ENCODE measurements around the gene TEX29.

Gene TEX29

DNA sequence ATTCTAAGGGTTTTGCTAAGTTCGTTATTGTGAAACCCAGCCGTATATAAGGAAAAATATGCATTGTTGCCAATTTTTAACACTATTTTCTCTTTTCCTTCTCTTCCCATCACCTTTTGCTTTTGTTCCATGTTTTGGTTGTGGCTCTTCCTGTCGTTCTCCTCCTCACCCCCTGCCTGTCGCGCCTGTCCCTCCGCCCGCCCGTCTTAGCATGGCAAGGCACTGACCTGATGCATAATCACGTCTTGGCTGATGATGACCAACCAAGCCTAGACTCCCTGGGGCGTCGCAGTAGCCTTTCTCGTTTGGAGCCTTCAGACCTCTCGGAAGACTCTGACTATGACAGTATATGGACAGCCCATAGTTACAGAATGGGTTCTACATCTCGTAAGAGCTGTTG lies 28.5 kb upstream of the TEX29 start:
- no peak for DNase-seq (ENCODE audit: low read depth in 3 of 3)

DNA sequence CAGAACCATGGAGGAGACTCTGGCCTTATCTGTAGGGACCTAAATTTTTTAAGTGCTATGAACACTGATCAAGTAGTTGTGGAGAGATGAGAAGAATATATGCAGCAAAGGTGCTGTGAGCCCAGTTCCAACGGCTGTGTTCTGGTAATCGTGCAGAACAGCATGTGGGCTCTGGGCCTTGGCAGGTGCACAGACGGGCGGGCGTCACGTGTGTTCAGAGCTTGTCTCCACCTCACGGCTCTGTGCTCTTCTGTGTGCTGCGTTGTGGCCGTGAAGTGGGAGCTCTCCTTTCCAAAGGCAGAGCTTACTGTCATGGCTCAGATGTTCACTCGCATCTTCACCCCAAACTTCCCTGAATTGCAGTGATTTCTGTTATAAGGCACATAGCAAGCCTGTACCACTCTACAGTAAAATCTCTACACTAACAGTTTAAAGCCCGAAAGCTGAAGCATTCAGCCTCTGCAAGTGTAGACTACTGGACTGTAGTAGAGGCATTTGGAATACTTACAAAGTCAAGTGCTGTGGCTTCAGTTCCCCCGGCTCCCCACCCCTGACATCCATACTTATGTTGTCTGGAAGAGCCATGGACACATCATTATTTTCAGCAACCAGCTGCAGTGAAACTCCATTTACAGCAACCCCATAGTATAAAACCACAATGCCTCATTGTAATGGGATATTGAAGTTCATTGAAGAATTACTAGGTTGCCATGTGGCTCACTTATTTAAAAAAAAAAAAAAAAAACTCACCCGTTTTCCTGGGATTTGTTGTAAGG lies 27.5 kb upstream of the TEX29 start:
- DNase-seq (ENCODE audit: low read depth in 3 of 3): no peak

DNA sequence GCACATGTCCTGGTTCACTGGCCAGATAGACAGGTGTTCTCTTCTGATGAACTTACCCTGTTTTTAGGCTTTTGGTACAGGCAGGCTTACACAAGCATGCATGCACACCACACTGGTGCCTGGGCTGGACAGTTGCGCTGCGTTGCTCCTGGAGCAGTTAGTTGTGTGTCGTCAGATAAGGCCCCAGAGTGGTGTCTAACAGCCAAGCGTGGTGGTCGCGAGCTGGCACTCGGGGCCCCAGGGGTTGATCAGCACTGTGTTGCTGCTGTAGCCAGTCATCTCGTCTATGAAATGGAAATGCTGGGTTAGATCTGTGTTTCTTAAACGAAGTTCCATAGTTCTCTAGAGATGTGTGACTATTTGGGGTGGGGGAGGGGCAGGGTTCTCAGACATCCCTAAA lies 24.6 kb upstream of the TEX29 start:
- no peak for DNase-seq (ENCODE audit: low read depth in 3 of 3)

DNA sequence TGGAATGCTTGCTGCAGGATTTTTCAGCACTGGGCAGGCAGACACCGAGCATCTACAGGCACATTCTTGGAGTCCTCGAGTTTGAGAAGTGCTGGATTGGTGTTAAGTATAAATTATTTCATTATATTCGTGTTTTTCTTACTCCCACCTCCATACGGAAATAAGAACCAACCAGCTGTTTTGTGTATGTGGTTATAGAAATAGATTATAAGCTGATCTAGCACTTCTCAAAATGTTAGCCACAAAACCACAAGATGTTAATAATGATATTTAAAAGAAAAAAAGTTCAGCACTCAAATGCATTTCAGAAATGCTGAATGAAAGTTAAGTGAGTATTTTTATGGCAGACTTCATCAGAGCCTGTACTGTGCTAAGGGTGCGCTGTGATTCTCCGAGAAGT lies 24.0 kb upstream of the TEX29 start:
- DNase-seq (ENCODE audit: low read depth in 3 of 3): no peak

DNA sequence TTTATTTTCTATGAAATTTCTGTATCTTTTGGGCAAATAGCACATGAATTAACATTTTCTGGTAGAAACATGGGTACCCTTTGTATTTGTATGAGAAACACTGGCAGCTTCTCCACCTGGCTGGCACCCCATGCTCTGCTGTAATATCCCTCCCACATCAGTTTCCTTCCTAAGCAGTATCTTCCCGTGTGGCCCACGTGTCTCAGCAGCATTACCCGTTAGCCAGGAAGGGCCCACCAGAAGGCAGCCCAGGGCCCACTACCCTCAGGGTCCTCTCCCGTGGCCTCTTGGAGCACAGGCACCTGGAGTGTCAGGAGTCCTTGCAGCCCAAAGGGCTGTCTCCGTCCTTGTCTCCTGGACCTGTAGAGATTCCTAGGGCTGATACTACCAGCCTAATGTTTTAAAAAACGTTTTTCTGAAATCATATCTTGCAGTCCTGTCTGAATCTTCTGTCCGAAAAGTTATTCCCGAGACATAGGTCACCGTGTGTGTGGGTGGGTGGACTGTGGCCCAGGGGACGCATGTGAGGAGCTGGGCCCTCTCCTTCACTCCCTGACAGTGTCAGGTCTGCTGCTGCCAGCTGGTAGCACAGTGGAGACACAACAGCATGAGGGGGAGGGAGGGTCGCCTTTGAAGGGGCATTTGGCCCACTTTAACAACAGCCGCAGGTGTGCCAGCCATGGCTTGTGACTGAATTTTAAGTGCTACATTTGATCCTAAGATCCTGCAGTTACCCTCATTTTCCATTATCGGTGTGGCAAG lies 22.0 kb upstream of the TEX29 start:
- no peak for DNase-seq (ENCODE audit: low read depth in 3 of 3)

DNA sequence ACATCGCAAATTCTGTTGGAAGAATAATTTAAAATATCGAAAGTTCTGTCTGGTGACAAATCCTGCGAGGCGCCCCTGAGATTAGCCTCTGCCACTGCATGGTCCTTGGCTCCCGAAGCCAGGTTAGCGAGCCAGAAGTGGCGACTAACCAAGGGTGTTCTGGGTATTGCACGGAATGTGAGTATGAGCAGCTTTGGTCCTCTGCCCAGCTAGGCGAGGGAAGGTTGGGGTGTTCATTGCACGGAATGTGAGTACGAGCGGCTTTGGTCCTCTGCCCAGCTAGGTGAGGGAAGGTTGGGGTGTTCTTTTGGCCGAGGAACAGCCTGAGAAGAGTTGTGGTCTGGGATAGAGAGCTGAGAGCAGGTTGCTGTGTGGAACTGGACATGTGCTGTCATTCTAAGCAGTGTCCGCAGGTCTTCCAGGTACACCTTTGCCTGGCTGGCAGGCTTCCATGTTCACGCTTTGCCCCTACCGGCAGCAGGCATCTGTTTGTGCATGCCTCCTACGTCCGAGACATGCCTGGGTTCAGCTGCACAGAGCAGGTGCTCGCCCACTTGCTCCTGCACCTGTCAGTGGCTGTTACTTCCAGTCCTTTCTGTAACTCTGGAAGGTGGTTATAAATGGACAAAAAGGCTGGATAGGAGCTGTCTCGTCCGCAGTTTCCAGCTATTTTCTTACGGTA lies 18.3 kb upstream of the TEX29 start:
- no peak for DNase-seq (ENCODE audit: low read depth in 3 of 3)

DNA sequence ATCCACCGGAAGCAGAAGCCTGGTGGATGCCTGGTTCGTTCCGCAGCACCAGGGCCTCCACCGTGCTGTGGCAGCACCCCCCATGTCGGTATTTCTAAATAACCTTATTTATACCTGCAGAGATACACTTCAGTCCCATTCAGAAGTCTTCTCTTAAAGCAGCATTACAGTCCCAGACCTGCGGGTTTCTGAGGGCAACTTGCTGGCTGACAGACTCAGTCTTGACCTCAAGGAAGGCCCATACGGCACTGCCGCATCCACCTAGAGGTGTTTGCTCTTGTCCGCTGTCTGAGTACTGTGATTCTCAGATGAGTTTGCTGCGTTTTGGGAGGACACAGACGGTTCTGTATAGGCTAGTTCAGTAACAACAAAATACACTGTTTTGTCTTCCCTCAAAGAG lies 16.9 kb upstream of the TEX29 start:
- DNase-seq (ENCODE audit: low read depth in 3 of 3): no peak

DNA sequence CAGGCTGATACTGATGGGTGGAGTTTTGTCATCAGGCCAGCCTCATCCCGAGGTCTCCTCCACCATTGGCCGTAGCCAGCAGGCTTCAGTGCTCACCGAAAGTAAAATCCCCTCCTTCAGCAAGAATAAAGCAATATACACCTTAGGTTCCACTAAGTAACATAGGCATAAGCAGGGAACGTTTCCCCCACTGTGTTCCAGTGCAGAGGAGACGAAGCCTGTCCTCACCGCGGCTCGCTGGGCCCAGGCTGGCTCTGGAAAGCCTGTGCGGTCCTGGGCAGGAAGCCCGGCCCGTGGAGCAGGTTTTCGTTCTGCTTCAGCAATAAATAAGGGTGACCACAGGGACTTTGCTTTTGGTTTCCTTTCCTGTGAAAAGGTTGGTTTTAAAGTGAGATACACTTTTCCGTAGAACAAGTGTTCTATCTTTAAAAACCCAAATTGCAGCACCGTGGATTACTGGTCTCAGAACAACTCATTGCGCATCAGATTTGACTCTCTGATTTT lies 16.3 kb upstream of the TEX29 start:
- no peak for DNase-seq (ENCODE audit: low read depth in 3 of 3)

DNA sequence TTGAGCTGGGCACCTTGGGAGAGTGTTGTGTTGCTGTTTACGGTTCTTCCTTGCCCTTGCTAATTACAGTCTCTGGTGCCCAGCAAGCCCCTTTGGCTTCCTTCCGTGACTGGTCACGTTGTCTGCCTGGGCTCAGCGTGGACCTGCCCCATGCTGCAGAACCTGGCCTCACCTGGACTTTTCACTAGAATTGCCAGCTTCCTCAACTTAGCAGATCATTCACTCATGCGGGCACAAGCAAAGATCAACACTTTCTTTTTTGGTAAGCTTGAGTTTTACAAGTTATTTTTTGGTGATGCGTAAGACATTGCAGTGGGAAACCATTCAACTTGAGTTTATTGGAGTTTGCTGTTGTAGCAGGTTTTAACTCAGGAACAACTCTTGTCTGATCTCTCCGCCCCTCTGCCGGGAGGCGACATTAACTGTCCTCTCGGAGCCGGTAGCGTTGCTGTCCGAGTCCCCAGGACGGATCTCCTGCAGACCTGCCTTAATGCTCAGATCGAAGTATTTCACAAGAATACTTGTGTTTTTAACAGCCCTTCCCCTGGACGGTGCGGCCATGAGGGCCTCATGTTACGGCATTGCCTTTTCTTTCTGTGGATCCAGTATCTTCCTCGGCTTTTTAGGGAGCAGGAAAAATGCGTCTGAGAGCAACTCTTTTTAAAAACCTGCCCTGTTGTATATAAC lies 15.7 kb upstream of the TEX29 start:
- DNase-seq (ENCODE audit: low read depth in 3 of 3): no peak

DNA sequence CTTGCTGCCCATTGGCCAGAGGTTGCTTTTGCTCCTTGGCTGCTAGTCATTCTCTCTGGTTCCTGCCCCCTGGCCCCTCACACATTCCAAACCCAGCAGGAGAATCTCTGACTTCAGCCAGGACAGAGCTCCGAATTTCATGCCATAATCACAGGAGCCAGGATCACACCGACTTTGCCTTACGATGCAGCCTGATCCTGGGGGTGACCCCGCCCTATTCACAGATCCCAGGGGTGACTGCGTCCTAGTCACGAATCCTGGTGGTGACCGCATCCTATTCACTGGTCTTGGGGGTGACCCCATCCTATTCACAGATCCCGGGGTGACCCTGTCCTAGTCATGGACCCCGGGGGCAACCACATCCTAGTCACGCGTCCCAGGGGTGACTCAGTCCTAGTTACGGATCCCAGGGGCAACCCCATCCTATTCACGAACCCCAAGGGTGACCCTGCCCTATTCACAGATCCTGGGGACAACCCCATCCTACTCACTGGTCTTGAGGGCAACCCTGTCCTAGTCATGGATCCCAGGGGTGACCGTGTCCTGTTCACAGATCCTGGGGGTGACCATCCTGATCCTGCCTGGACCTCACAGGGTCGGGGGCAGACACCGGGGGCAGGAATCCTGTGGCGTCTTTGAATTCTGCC lies 7.4 kb upstream of the TEX29 start:
- DNase-seq (ENCODE audit: low read depth in 3 of 3): no peak

DNA sequence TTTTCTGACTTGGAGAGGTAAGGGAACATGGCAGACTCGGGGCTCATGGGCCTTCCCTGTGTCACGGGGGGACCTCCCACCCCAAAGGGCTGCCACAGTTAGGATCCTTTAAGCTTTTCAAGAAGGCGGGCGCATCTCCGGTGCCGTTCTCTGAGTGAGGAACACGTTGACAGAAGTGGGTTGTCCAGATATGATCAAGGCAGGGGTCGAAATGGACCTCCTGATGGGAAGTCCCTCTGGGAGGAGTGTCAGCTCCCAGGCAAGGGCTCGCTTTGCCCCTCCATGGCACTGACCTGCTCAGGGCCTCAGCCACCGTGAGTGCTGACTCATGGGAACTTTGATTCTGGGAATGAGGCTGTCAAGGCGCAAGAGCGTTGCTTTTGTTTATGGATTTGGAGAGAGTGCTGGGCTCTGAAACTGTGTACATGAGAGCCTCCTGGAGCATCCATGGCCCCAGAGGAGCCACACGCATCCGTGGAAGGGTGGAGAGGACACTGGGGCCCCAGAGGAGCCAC lies 6.5 kb upstream of the TEX29 start:
- no peak for DNase-seq (ENCODE audit: low read depth in 3 of 3)

DNA sequence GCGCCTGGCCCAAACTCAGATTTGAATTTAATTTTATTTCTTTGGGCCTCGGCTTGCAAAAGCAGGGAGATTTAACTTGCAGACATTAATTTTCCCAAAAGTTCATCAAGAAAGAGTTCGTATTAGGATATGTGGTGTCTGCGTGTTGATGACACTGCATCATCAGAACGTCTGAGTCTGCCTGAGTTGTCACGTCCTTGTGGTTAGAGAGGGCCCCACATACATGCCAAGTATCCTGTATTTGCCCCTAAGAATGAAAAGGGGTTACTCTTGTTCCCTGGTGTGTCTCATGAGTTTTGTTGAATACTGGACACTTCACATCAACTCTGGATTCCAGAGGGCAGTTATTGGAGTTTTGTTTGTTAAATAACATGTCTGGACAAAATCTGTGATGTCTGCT lies 5.6 kb upstream of the TEX29 start:
- no peak for DNase-seq (ENCODE audit: low read depth in 3 of 3)

DNA sequence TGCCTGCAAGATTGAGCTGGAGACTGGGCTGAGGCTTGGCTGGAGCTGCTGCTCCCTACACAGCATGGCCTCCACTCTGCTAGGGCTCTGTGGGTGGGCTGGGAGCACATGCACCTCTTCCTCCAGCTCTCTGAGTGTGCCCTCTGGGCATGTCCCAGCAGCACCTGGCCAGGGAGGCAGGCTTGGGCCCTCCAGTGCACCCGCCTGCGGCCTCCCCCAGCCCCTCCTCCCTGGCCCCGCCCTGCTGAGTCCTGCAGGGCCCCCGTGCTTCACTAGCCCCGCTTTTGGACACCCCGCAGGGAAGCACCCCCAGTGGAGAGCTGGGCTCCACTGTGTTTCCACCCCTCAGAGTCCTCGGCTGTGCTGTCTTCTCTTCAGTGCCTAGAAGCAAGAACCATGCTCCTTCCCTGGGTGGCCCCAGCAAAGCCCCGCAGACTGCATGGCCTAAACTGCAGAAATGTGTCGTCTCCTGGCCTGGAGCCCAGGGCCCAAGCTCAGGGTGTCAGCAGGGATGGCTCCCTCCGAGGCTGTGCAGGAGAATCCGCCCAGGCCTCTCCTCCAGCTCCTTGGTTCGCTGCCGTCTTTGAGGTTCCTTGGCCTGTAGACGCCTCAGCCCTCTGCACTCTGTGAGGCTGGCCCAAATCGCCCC lies 5.0 kb upstream of the TEX29 start:
- DNase-seq (ENCODE audit: low read depth in 3 of 3): no peak

DNA sequence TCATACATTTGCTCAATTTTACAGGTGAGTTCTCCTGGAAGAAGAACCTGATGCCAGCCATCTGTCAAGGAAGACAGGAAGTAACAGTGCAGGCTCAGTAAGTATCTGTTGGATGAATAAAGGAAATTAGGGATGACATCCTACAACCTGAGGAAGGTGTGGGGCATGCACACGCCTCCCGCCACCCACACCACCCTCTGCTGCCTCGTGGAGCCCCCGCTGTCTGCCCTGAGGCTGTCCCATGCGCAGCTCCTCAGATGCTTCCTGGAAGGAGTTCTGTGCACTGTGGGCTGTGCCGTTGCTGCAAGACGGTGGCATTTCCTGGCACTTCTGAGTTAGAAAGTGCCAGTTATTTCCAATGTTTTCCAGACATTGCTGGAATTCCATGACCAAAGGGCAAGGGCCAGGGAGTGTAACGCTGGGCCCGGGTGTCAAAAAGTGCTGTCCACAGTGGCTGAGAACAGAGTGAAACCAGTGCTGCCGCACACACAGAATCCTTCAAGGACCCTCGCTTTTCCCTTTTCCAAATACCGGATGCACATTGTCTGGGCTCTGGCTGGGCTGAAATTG lies 4.2 kb upstream of the TEX29 start:
- DNase-seq (ENCODE audit: low read depth in 3 of 3): no peak

DNA sequence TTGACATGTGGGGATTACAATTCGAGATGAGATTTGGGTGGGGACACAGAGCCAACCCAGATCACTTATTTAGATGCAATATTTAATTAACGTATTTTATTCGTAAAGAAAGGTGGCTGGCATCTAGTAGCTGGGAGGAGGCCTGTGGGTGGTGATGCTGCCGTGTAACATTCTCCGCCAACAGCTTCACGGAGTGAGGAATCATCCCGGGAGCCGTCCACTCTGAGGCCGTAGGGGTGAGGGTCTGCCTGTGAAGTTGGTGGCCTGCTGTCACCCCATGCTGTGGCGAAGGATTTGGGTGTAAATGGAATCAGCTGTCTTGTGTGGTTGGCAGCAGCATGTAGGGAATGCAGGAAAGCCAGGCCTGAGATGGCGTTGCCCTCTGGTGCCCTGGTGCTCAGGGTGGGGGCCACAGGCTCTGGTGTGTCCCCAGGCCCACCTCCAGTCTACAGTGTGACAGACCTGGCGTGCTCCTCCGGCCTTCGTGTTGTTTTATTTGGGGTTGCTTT lies 3.3 kb upstream of the TEX29 start:
- DNase-seq (ENCODE audit: low read depth in 3 of 3): no peak

DNA sequence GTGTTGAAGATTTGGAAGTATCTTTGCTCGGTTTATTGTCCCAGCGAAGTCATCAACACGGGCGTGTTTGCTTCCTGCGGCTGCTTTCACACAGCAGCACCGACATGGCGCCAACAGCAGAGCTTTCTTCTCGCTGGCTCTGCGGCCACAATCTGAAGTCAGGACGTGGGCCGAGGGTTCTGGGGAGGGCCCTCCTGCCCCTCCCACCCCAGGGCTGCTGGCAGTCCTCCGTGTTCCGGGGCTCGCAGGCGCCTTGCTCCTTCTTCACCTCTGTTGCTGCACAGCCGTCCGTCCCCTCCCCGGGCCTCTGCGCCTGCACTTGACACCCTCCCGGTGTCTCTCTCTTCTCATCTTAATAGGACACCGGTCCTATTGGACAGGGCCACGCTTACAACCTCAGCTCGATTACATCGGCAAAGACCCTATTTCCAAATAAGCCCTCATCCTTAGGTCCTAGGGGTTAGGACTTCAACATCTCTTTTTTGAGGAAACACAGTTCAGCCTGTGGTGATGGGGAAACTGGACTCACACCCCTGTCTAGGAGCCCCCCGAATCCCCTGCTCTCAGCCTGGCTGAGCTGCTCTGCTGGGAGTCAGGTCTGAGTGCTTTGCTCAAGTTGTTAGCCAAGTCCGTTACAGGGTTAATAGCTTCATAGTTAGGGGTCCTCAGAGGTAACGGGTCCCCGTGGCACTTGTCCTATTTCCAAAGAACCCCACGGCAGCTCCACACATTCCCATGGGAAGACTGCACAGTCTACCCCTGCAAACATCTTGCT lies 2.7 kb upstream of the TEX29 start:
- DNase-seq (ENCODE audit: low read depth in 3 of 3): no peak

DNA sequence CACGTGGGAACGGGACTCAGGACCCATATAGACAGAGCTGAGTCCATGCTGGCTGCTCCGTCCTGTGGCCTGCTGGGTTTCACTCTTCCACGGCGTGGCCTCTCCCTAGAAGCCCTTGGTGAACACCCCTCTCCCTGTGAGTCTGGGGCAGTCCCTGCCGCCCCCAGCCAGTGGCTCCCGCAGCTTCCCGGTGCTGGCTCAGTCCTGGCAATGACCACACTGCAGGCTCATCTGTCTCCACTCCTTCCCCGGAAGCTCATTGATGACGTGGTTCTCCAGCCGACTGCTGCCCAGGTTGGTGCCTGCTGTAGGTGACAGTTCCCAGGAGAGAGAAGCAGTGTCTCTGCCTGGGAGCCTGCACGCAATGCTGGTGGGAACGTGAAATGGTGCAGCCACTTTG lies 2.1 kb upstream of the TEX29 start:
- DNase-seq (ENCODE audit: low read depth in 3 of 3): no peak

DNA sequence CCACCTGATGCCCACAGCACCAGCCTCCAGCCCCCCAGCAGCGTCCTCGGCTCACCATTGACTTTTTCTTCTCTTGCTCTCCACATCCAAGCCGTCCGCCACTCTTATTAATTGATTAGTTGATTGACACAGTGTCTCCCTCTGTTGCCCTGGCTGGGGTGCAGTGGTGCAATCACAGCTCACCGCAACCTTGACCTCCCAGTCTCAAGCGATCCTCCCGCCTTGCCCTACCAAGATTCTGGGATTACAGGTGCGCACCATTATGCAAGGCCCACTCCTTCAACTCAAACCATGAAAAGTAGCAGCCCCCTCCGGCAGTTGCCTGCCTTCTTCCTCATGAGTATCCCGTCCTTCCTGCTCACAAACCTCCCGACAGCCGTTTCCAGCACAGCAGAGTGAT lies 921 bp upstream of the TEX29 start:
- DNase-seq (ENCODE audit: low read depth in 3 of 3): no peak

Data from stimulated activated CD4-positive, alpha-beta T cell treated with anti-CD3 and anti-CD28 coated beads, TNF-alpha, amount 100 ng/mL, for 4 hours (primary cell).